CD4-positive, CD25-positive, alpha-beta regulatory T cell (primary cell): ENCODE measurements around the gene S100Z. TPM values are rescaled to one million over a fixed set of nuclear protein-coding genes. Genes with fewer than 3 reads are reported as not detected.
"Not testable (repeated sequence)": the region's sequence is repeated elsewhere in the genome, so short reads cannot be mapped to it uniquely, and the experiment has no call there.

ENCODE experiments used
- ATAC-seq, 2 donors: fragments of 150-1000 bp; cut with Tn5 transposase; one replicate each; pipeline ENCODE4 v1.10.0; 2021; ENCODE audit warnings: low read depth in 2 of 2, moderate number of reproducible peaks in 2 of 2, moderate library complexity in 1 of 2
- DNase-seq, 3 donors: peaks; one replicate each; pipeline versions ENCODE4 v3.0.0 to v3.0.0-alpha.2; 2012 to 2022; ENCODE audit warnings: mixed read lengths in 1 of 3
- H3K27ac ChIP-seq: one replicate; pipeline ENCODE4 v1.7.0; 2013; ENCODE audit warnings: mild to moderate bottlenecking, low read length; ENCODE audit not compliant: insufficient read depth, poor library complexity, severe bottlenecking
- H3K27me3 ChIP-seq: one replicate; pipeline ENCODE4 v1.7.0; 2013; ENCODE audit warnings: low read length; ENCODE audit not compliant: control insufficient read depth, insufficient read depth
- H3K36me3 ChIP-seq: one replicate; pipeline ENCODE4 v1.7.0; 2013; ENCODE audit warnings: mild to moderate bottlenecking, low read length, moderate library complexity; ENCODE audit not compliant: control insufficient read depth, insufficient read depth
- H3K4me1 ChIP-seq: 2 replicates; pipeline ENCODE4 v1.7.0; 2013; ENCODE audit warnings: mild to moderate bottlenecking, low read length; ENCODE audit not compliant: insufficient read depth, control insufficient read depth, poor library complexity, severe bottlenecking
- H3K4me3 ChIP-seq: one replicate; pipeline ENCODE4 v1.7.0; 2013; ENCODE audit warnings: low read depth, mild to moderate bottlenecking, low read length, moderate library complexity
- H3K9me3 ChIP-seq, 2 experiments: 1 replicate in 1 of 2; 2 replicates in 1 of 2; pipeline ENCODE4 v1.7.0; 2013; ENCODE audit warnings: low read length in 2 of 2, mild to moderate bottlenecking in 1 of 2, moderate library complexity in 1 of 2; ENCODE audit not compliant: control insufficient read depth in 2 of 2
- H3K27ac Mint-ChIP-seq, 3 donors: one replicate each; pipeline ENCODE4 v1.8.0; 2020 to 2022; ENCODE audit warnings: mild to moderate bottlenecking in 3 of 3, mixed read lengths in 3 of 3, moderate library complexity in 2 of 3
- H3K27me3 Mint-ChIP-seq: one replicate; pipeline ENCODE4 v1.8.0; 2022; ENCODE audit warnings: mild to moderate bottlenecking, mixed read lengths
- H3K36me3 Mint-ChIP-seq: one replicate; pipeline ENCODE4 v1.8.0; 2020; ENCODE audit warnings: mixed read lengths
- H3K4me1 Mint-ChIP-seq, 4 donors: one replicate each; pipeline ENCODE4 v1.8.0; 2020 to 2022; ENCODE audit warnings: mixed read lengths in 4 of 4, mild to moderate bottlenecking in 1 of 4
- H3K4me3 Mint-ChIP-seq, 4 donors: one replicate each; pipeline ENCODE4 v1.8.0; 2020 to 2022; ENCODE audit warnings: mild to moderate bottlenecking in 4 of 4, mixed read lengths in 4 of 4, moderate library complexity in 3 of 4
- H3K9me3 Mint-ChIP-seq, 7 donors: one replicate each; pipeline ENCODE4 v1.8.0; 2020 to 2022; ENCODE audit warnings: mixed read lengths in 7 of 7, mild to moderate bottlenecking in 3 of 7, moderate library complexity in 2 of 7
- polyA plus RNA-seq, 4 donors: library from polyadenylated mRNA; unstranded; fragments of 300-500 nt; fragmentation: Illumina TruSeq; gene quantifications; one replicate each; pipeline ENCODE4 v1.2.3, GENCODE V29; 2021
- total RNA-seq: library from RNA; stranded (reverse); gene quantifications from one replicate; pipeline ENCODE4 v1.2.3, GENCODE V29; 2022

The S100Z gene
- total and polyA plus RNA-seq, 5 donors from 2014 or later, result 0.72 to 4.0 (median 1.7) TPM

DNA sequence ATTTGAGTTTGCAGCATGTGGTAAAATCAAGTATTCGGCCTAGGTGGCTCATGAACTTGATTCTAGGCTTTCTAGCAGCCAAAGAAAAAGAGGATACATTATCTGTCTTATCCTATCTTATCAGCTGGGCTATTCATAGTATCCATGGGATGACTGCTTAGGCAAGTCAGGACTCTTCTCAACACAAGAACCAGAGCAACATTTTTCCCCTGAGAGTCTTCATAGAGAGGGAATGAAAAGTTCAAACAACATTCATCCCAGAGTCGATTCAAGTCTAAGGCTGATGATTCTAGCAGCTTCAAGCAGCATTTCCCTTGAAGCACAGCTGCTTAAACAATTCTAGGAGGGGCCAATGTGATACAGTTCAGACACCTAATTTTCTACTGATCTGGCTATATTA is 3.0 kb downstream of the S100Z start:
- Histone ChIP-seq H3K27ac (no peak overlapping the region), H3K9me3 (no peaks in the 10 kb centered on the region), H3K27me3 (no peaks in the 10 kb centered on the region), H3K36me3 (no peaks in the 10 kb centered on the region), H3K4me1 (peaks cover 50% of the 10 kb centered on the region), H3K4me3 (no peak overlapping the region)
- no peak for DNase-seq
- H3K4me1 Mint-ChIP-seq, result peaks cover 39 to 83% (median 54%) of the 10 kb centered on the region in 4 donors
- peaks cover 0 to 9% (median 2%) of the 10 kb centered on the region in 7 donors for H3K9me3 Mint-ChIP-seq
- H3K27ac Mint-ChIP-seq, result peak overlapping the region in 2 of 3 donors; percentile 17 to 87
- no peak for ATAC-seq
- peak overlapping the region in 1 of 4 donors; percentile 76 for H3K4me3 Mint-ChIP-seq
- H3K36me3 Mint-ChIP-seq, result peaks cover 12% of the 10 kb centered on the region
- no peaks in the 10 kb centered on the region for H3K27me3 Mint-ChIP-seq

DNA sequence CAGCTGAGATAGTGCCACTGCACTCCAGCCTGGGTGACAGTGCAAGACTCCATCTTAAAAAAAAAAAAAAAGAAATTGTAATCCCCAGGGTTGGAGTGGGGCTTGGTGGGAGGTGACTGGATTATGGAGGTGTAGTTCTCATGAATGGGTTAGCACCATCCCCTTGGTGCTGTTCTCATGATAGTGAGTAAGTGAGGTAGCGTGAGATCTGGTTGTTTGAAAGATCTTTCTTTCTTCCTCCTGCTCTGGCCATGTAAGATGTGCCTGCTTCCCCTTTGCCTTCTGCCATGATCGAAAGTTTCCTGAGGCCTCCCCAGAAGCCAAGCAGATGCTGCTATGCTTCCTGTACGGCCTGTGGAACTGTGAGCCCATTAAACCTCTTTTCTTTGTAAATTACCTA is 3.9 kb downstream of the S100Z start:
- not testable (repeated sequence) for H3K9me3 ChIP-seq, H3K27me3 Mint-ChIP-seq, ATAC-seq, DNase-seq, H3K4me3 ChIP-seq, H3K27ac ChIP-seq, H3K27me3 ChIP-seq, H3K9me3 Mint-ChIP-seq, H3K36me3 ChIP-seq
- peaks cover 39 to 83% (median 54%) of the 10 kb centered on the region in 4 donors for H3K4me1 Mint-ChIP-seq
- H3K27ac Mint-ChIP-seq, result peak overlapping the region; percentile 26 to 89 (median 65)
- peak overlapping the region in 3 of 4 donors; percentile 15 to 70 (median 25) for H3K4me3 Mint-ChIP-seq
- H3K36me3 Mint-ChIP-seq, result peaks cover 12% of the 10 kb centered on the region
- H3K4me1 ChIP-seq, result peaks cover 50% of the 10 kb centered on the region

DNA sequence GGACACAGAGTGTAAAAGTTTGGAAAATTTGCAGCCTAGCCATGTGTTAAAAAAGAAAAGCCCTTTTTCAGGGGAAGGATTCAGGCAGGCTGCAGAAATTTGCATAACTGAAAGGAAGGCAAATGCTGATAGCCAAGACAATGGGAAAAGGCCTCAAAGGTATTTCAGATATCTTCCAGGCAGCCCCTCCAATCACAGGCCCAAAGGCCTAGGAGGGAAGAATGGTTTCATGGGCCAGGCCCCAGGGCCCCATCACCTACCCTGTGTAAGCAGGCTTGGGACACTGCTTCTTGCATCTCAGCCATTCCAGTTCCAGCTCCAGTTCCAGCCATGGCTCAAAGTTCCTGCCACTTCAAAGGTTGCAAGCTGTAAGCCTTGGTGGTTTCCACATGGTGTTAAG is 4.8 kb downstream of the S100Z start:
- Histone ChIP-seq H3K4me1 (peaks cover 44% of the 10 kb centered on the region), H3K27me3 (no peaks in the 10 kb centered on the region), H3K4me3 (no peak overlapping the region), H3K9me3 (no peaks in the 10 kb centered on the region), H3K27ac (no peak overlapping the region), H3K36me3 (no peaks in the 10 kb centered on the region)
- Mint-ChIP-seq H3K27ac (peak overlapping the region; percentile 65 to 98 (median 89)), H3K27me3 (no peaks in the 10 kb centered on the region), H3K4me3 (peak overlapping the region in 2 of 4 donors; percentile 24 to 49), H3K36me3 (peaks cover 12% of the 10 kb centered on the region), H3K9me3 (peaks cover 0 to 9% (median 2%) of the 10 kb centered on the region in 7 donors), H3K4me1 (peaks cover 38 to 74% (median 53%) of the 10 kb centered on the region in 4 donors)
- no peak for DNase-seq
- no peak for ATAC-seq

DNA sequence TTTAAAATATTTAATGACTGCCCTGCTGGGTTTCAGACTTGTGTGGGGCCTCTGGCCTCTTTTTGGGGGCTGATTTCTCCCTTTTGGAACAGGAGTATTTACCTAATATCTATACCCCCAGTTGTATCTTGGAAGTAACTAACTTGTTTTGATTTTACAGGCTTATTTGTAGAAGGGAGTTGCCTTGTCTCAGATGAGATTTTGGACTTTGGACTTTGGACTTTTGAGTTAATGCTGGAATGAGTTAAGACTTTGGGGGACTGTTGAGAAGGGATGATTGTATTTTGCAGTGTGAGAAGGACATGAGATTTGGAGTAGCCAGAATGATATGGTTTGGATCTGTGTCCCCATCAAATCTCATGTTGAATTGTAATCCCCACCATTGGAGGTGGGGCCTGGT is 5.7 kb downstream of the S100Z start:
- peak overlapping the region in 3 of 4 donors; percentile 22 to 75 (median 49) for H3K4me3 Mint-ChIP-seq
- not testable (repeated sequence) for DNase-seq, H3K9me3 Mint-ChIP-seq, H3K9me3 ChIP-seq, H3K27me3 Mint-ChIP-seq, H3K27me3 ChIP-seq, ATAC-seq, H3K27ac ChIP-seq, H3K36me3 ChIP-seq
- peaks cover 35% of the 10 kb centered on the region for H3K4me1 ChIP-seq
- H3K4me1 Mint-ChIP-seq, result peaks cover 34 to 66% (median 45%) of the 10 kb centered on the region in 4 donors
- peaks cover 12% of the 10 kb centered on the region for H3K36me3 Mint-ChIP-seq
- H3K4me3 ChIP-seq, result peak overlapping the region; percentile 29
- H3K27ac Mint-ChIP-seq, result peak overlapping the region; percentile 89 to 98 (median 90)

DNA sequence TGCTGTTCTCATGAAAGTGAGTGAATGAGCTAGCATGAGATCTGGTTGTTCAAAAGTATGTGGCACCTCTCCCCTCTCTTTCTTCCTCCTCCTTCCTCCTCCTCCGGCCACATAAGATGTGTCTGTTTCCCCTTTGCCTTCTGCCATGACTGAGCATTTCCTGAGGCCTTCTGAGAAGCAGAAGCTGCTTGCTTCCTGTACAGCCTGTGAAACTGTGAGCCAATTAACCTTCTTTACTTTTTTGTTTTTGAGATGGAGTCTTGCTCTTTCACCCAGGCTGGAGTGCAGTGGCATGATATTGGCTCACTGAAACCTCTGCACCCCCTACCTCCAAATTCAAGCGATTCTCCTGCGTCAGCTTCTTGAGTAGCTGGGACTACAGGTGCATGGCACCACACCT is 6.1 kb downstream of the S100Z start:
- ATAC-seq (peak; percentile 94 to 96), DNase-seq (peak in 2 of 3 donors; percentile 41 to 92)
- H3K36me3 ChIP-seq, result no peaks in the 10 kb centered on the region
- peak overlapping the region; percentile 29 for H3K4me3 ChIP-seq
- Mint-ChIP-seq H3K4me1 (peaks cover 34 to 61% (median 42%) of the 10 kb centered on the region in 4 donors), H3K27me3 (no peaks in the 10 kb centered on the region), H3K9me3 (peaks cover 0 to 9% (median 2%) of the 10 kb centered on the region in 7 donors), H3K4me3 (peak overlapping the region; percentile 49 to 78 (median 70)), H3K36me3 (peaks cover 12% of the 10 kb centered on the region), H3K27ac (peak overlapping the region; percentile 89 to 98 (median 90))
- no peaks in the 10 kb centered on the region for H3K9me3 ChIP-seq
- H3K27me3 ChIP-seq, result no peaks in the 10 kb centered on the region
- H3K4me1 ChIP-seq, result peaks cover 30% of the 10 kb centered on the region
- H3K27ac ChIP-seq, result peak overlapping the region; percentile 53

DNA sequence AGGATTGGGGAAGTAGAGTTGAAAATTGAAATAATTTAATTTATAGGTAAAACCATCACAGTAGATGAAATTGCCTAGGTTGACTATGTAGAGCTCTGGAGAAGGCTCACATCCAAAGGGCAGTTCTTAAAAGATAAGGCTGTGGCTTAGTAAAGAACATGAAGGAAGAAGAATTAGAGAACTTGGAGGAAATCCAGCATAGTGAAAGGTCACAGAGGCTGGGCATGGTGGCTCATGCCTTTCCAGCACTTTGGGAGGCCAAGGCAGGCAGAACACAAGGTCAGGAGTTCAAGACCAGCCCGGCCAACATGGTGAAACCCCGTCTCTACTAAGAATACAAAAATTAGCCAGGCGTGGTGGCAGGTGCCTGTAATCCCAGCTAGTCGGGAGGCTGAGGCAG is 7.0 kb downstream of the S100Z start:
- H3K27ac Mint-ChIP-seq, result peak overlapping the region; percentile 89 to 98 (median 90)
- not testable (repeated sequence) for H3K9me3 ChIP-seq, H3K36me3 ChIP-seq, H3K27me3 ChIP-seq, ATAC-seq, H3K27me3 Mint-ChIP-seq, DNase-seq, H3K27ac ChIP-seq, H3K9me3 Mint-ChIP-seq
- Histone ChIP-seq H3K4me1 (peaks cover 22% of the 10 kb centered on the region), H3K4me3 (peak overlapping the region; percentile 29)
- H3K4me1 Mint-ChIP-seq, result peaks cover 29 to 53% (median 34%) of the 10 kb centered on the region in 4 donors
- peak overlapping the region in 1 of 4 donors; percentile 65 for H3K4me3 Mint-ChIP-seq
- H3K36me3 Mint-ChIP-seq, result peaks cover 12% of the 10 kb centered on the region

DNA sequence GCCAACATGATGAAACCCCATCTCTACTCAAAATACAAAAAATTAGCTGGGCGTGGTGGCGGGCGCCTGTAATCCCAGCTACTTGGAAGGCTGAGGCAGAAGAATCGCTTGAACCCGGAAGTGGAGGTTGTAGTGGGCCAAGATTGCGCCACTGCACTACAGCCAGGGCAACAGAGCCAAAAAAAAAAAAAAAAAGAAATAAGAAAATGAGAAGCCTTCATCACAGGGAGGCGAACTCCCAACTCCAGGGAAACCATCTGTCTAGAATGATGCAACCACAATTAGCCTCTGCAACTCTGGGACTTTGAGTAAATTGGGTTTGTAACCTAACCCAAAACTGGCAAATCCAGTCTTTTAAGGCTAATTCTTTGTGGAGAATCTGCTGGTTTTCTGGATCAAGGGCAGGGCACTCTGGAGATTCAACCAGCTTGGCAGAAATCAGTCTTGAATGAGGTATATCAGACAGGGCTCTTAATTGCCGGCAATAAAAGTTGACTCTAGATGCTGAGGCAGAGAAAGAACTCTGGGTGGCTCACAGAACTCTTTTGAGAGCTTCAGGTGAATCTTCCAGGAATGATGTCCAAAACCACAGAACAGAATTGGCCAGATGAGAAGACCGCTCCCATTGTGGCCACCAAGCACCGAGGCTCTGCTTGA is 9.9 kb downstream of the S100Z start:
- Mint-ChIP-seq H3K4me3 (no peak overlapping the region), H3K36me3 (peaks cover 6% of the 10 kb centered on the region), H3K27me3 (no peaks in the 10 kb centered on the region), H3K4me1 (peaks cover 15 to 27% (median 18%) of the 10 kb centered on the region in 4 donors), H3K27ac (no peak overlapping the region), H3K9me3 (peaks cover 0 to 7% (median 0%) of the 10 kb centered on the region in 7 donors)
- Histone ChIP-seq H3K27ac (no peak overlapping the region), H3K9me3 (no peaks in the 10 kb centered on the region), H3K4me1 (peaks cover 21% of the 10 kb centered on the region), H3K36me3 (no peaks in the 10 kb centered on the region), H3K4me3 (no peak overlapping the region), H3K27me3 (no peaks in the 10 kb centered on the region)
- DNase-seq (no peak), ATAC-seq (no peak)

DNA sequence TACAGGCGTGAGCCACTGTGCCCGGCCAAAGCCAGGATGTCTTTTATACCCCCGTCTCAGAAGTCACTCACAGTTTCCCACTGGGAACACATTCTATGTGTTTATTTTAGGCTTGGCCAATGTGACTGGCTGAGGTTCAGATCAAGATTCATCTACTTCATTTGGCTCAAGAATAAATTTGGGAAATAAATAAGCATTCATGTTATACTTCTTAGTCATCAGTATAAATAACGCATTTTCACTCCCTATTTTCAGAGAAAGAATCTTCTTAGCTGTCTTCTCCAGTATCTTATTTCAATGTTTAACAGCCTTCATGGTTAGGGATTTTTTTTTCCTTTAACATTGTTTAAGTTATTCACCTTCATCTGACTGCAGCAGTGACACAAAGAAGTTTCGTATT is 11.8 kb downstream of the S100Z start:
- H3K36me3 ChIP-seq, result no peaks in the 10 kb centered on the region
- Mint-ChIP-seq H3K27ac (no peak overlapping the region), H3K36me3 (no peaks in the 10 kb centered on the region), H3K9me3 (no peaks in the 10 kb centered on the region), H3K4me1 (peaks cover under 1 to 8% (median 2%) of the 10 kb centered on the region in 4 donors), H3K27me3 (no peaks in the 10 kb centered on the region), H3K4me3 (no peak overlapping the region)
- no peaks in the 10 kb centered on the region for H3K9me3 ChIP-seq
- DNase-seq (no peak), ATAC-seq (no peak)
- H3K4me3 ChIP-seq, result no peak overlapping the region
- no peaks in the 10 kb centered on the region for H3K27me3 ChIP-seq
- H3K27ac ChIP-seq, result no peak overlapping the region
- peaks cover 4% of the 10 kb centered on the region for H3K4me1 ChIP-seq
